Esophagus squamous epithelium (tissue), 5 donors: Measurements from ENCODE around the gene CYP2A6. TPM values are rescaled to one million over a fixed set of nuclear protein-coding genes. Genes with fewer than 3 reads are reported as not detected.
A peak's percentile ranks its signal among the peaks of the same experiment; 100 is the strongest.

Experiments used
- DNase-seq: peaks from one replicate; lab custom pipeline; 2025; lab: John Stamatoyannopoulos, UW
- H3K27ac ChIP-seq, 4 donors: fragments of 200-600 bp; sonication (generic); one replicate each; pipeline ENCODE4 v1.5.1; 2016 to 2019; ENCODE audit warnings: mild to moderate bottlenecking in 1 of 4
- H3K27me3 ChIP-seq, 4 donors: fragments of 200-600 bp; sonication (generic); 1 replicate in 3 of 4; 2 replicates in 1 of 4; pipeline versions ENCODE4 v1.5.1 to v1.6.0; 2017 to 2021; ENCODE audit warnings: antibody characterized with exemption in 1 of 4
- H3K36me3 ChIP-seq, 3 donors: fragments of 200-600 bp; sonication (generic); one replicate each; pipeline ENCODE4 v1.5.1; 2016 to 2019
- H3K4me1 ChIP-seq, 3 donors: fragments of 200-600 bp; sonication (generic); one replicate each; pipeline ENCODE4 v1.5.1; 2017 to 2019
- H3K4me3 ChIP-seq, 4 donors: fragments of 200-600 bp; sonication (generic); 1 replicate in 3 of 4; 2 replicates in 1 of 4; pipeline ENCODE4 v1.5.1; 2016 to 2019; ENCODE audit warnings: mild to moderate bottlenecking in 2 of 4, moderate library complexity in 1 of 4
- H3K9me3 ChIP-seq, 3 donors: fragments of 200-600 bp; sonication (generic); one replicate each; pipeline ENCODE4 v1.5.1; 2016 to 2019
- POLR2A ChIP-seq, 4 donors: fragments of 450-650 bp; IDR thresholded peaks; one replicate each; pipeline ENCODE4 v1.6.1; 2017; ENCODE audit warnings: antibody characterized with exemption in 4 of 4, mild to moderate bottlenecking in 4 of 4, moderate library complexity in 3 of 4
- WGBS, 2 donors: methylation state at CpG; one replicate each; pipeline ENCODE4 v1.1.5; 2018; 5-methylcytosine and 5-hydroxymethylcytosine counted together
- intact Hi-C: fragments of 100-400 bp; cut with DNase I; formaldehyde crosslinking; loops from one replicate; pipeline ENCODE4 v1.15.0; 2022
- total RNA-seq, 4 donors: library from RNA; depleted of rRNA; stranded (reverse); fragments of >200 nt; gene quantifications; one replicate each; pipeline ENCODE4 v1.1.0, GENCODE V29; 2016
- TF ChIP-seq, protein P1 (sequence below), 6 experiments: fragments of 450-650 bp in 4 of 6; fragments of 200-600 bp in 2 of 6; sonication (generic) in 2 of 6; IDR thresholded peaks; one replicate each; pipeline ENCODE4 v1.5.1; 2016 to 2019; ENCODE audit warnings: antibody characterized with exemption in 6 of 6, mild to moderate bottlenecking in 4 of 6, moderate library complexity in 4 of 6
- donor health status: DM: yes; HTN: yes; CAD: no.

Gene CYP2A6
- total RNA-seq, 4 donors from 2014 or later: not detected

- no peak for DNase-seq
- TF ChIP-seq POLR2A (IDR thresholded peaks at IDR 0.05): no peak
- TF ChIP-seq, protein P1, sequence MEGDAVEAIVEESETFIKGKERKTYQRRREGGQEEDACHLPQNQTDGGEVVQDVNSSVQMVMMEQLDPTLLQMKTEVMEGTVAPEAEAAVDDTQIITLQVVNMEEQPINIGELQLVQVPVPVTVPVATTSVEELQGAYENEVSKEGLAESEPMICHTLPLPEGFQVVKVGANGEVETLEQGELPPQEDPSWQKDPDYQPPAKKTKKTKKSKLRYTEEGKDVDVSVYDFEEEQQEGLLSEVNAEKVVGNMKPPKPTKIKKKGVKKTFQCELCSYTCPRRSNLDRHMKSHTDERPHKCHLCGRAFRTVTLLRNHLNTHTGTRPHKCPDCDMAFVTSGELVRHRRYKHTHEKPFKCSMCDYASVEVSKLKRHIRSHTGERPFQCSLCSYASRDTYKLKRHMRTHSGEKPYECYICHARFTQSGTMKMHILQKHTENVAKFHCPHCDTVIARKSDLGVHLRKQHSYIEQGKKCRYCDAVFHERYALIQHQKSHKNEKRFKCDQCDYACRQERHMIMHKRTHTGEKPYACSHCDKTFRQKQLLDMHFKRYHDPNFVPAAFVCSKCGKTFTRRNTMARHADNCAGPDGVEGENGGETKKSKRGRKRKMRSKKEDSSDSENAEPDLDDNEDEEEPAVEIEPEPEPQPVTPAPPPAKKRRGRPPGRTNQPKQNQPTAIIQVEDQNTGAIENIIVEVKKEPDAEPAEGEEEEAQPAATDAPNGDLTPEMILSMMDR (IDR thresholded peaks at IDR 0.05): no peak
- Histone ChIP-seq H3K27me3 (no peaks in the 10 kb centered on the region), H3K27ac (peak overlapping the region; percentile 94 to 98 (median 96)), H3K4me3 (peak overlapping the region in 1 of 4 donors; percentile 99), H3K4me1 (peaks cover 24 to 44% (median 34%) of the 10 kb centered on the region in 3 donors), H3K36me3 (peaks cover 11 to 27% (median 16%) of the 10 kb centered on the region in 3 donors), H3K9me3 (no peaks in the 10 kb centered on the region)
- intact Hi-C loops: no loop called here
- WGBS, 2 donors: 89 to 91% methylated on average over 8 to 12 of the region's 14 CpGs
Measured at GRCh38 chr19:40797166-40797962, 52.9 kb downstream of the CYP2A6 start.

Other genes starting within 250 kb of the CYP2A6 start
- 100 to 1,000 TPM in 1 of 4 donors, 10 to 100 TPM in 3; 43.5 to 249 (median 65.5) TPM for gene LTBP4, start 249.1 kb downstream of the CYP2A6 start, total RNA-seq
- gene NUMBL, start 159.8 kb downstream of the CYP2A6 start, total RNA-seq: 10 to 100 TPM; 11.2 to 20.8 (median 15.8) TPM
- gene COQ8B, start 133.6 kb downstream of the CYP2A6 start, total RNA-seq: 10 to 100 TPM; 19.3 to 64.1 (median 33.3) TPM
- gene ITPKC, start 133.3 kb downstream of the CYP2A6 start, total RNA-seq: 100 to 1,000 TPM in 2 of 4 donors, 10 to 100 TPM in 2; 58.5 to 127 (median 95.7) TPM
- 1 to 10 TPM; 2.1 to 2.8 (median 2.4) TPM for gene ACTMAP, start 100.0 kb downstream of the CYP2A6 start, total RNA-seq
- gene SNRPA, start 99.2 kb downstream of the CYP2A6 start, total RNA-seq: 10 to 100 TPM; 45.0 to 79.5 (median 51.0) TPM
- 1 to 10 TPM in 1 of 4 donors, not detected in 3; 3.7 TPM for gene MIA, start 74.9 kb downstream of the CYP2A6 start, total RNA-seq
- 10 to 100 TPM; 15.2 to 37.0 (median 20.5) TPM for gene RAB4B, start 72.2 kb downstream of the CYP2A6 start, total RNA-seq
- gene EGLN2, start 51.3 kb downstream of the CYP2A6 start, total RNA-seq: 10 to 100 TPM; 30.3 to 50.9 (median 33.0) TPM
- gene CYP2A7, start 31.8 kb upstream of the CYP2A6 start, total RNA-seq: not detected
- not detected for gene CYP2B6, start 140.8 kb upstream of the CYP2A6 start, total RNA-seq
- gene CYP2A13, start 238.0 kb upstream of the CYP2A6 start, total RNA-seq: not detected